Left ventricle myocardium inferior (tissue), 1 donor: ENCODE measurements around the gene NEK7. TPM values are rescaled to one million over a fixed set of nuclear protein-coding genes. Genes with fewer than 3 reads are reported as not detected.

Experiments
- DNase-seq: peaks from one replicate; pipeline ENCODE4 v3.0.0-alpha.2; 2020
- H3K27ac ChIP-seq: fragments of 200-600 bp; replicated peaks from 2 replicates; pipeline ENCODE4 v1.8.0; 2021
- H3K27me3 ChIP-seq: fragments of 200-600 bp; 2 replicates; pipeline ENCODE4 v1.8.0; 2021; ENCODE audit warnings: low read depth
- H3K36me3 ChIP-seq: fragments of 200-600 bp; 2 replicates; pipeline ENCODE4 v1.8.0; 2021
- H3K4me1 ChIP-seq: fragments of 200-600 bp; 2 replicates; pipeline ENCODE4 v1.8.0; 2021
- H3K4me3 ChIP-seq: fragments of 200-600 bp; 2 replicates; pipeline ENCODE4 v1.8.0; 2021; ENCODE audit warnings: mild to moderate bottlenecking, moderate library complexity
- H3K9me3 ChIP-seq: fragments of 200-600 bp; replicated peaks from 2 replicates; pipeline ENCODE4 v1.8.0; 2021
- CTCF ChIP-seq: fragments of 200-600 bp; IDR thresholded peaks from 2 replicates; pipeline ENCODE4 v1.8.0; 2021; ENCODE audit warnings: antibody characterized with exemption, mild to moderate bottlenecking, borderline replicate concordance
- intact Hi-C: fragments of 100-400 bp; cut with micrococcal nuclease; formaldehyde crosslinking; loops from one replicate; pipeline ENCODE4 v1.11.0; 2022
- total RNA-seq: library from RNA; stranded (reverse); fragmentation: NEBNext Ultra II Directional; extraction: Animal tissue kit (Norgen Biotek cat#: 25700); gene quantifications from one replicate; pipeline ENCODE4 v1.2.1, GENCODE V29; 2021
- donor health status: DM: no; HTN: yes; CAD: no; lungs with severe emphysema.

The NEK7 gene
- total RNA-seq, 1 donor from 2014 or later = 254 TPM

GRCh38 chr1:198158735-198159589 is 2.2 kb downstream of the NEK7 start:
- DNase-seq = peak; percentile 92
- H3K27me3 ChIP-seq = no peaks in the 10 kb centered on the region
- intact Hi-C loops = loop anchor here (10.0 kb wide), 1 partner anchor 116 kb away; no protein-coding TSS in a partner anchor
- no peaks in the 10 kb centered on the region for H3K9me3 ChIP-seq
- peaks cover 78% of the 10 kb centered on the region for H3K4me1 ChIP-seq
- H3K4me3 ChIP-seq = peak overlapping the region; percentile 90
- H3K36me3 ChIP-seq = no peaks in the 10 kb centered on the region
- TF ChIP-seq CTCF = no peak
- peak overlapping the region; percentile 99 for H3K27ac ChIP-seq

- Histone ChIP-seq H3K9me3 (no peaks in the 10 kb centered on the region), H3K4me1 (peaks cover 86% of the 10 kb centered on the region), H3K27ac (peak overlapping the region; percentile 99), H3K36me3 (no peaks in the 10 kb centered on the region), H3K4me3 (peak overlapping the region; percentile 90), H3K27me3 (no peaks in the 10 kb centered on the region)
- intact Hi-C loops = no loop called here
- no peak for DNase-seq
- no peak for TF ChIP-seq CTCF
These were observed 3.4 kb downstream of the NEK7 start for GRCh38 chr1:198160222-198160621.

- Histone ChIP-seq H3K4me3 (no peak overlapping the region), H3K9me3 (no peaks in the 10 kb centered on the region), H3K27ac (peak overlapping the region; percentile 99), H3K4me1 (peaks cover 91% of the 10 kb centered on the region), H3K27me3 (no peaks in the 10 kb centered on the region), H3K36me3 (no peaks in the 10 kb centered on the region)
- no peak for TF ChIP-seq CTCF
- intact Hi-C loops = no loop called here
- DNase-seq = no peak
These were observed 4.3 kb downstream of the NEK7 start for GRCh38 chr1:198160946-198161614.

GRCh38 chr1:198161718-198162090 is 4.9 kb downstream of the NEK7 start:
- Histone ChIP-seq H3K27me3 (no peaks in the 10 kb centered on the region), H3K4me3 (no peak overlapping the region), H3K4me1 (peaks cover 91% of the 10 kb centered on the region), H3K36me3 (no peaks in the 10 kb centered on the region), H3K27ac (peak overlapping the region; percentile 99), H3K9me3 (no peaks in the 10 kb centered on the region)
- no peak for DNase-seq
- no peak for TF ChIP-seq CTCF
- intact Hi-C loops = no loop called here

GRCh38 chr1:198162091-198162767 is 5.4 kb downstream of the NEK7 start:
- Histone ChIP-seq H3K4me3 (no peak overlapping the region), H3K27ac (peak overlapping the region; percentile 99), H3K9me3 (no peaks in the 10 kb centered on the region), H3K27me3 (no peaks in the 10 kb centered on the region), H3K4me1 (peaks cover 94% of the 10 kb centered on the region), H3K36me3 (no peaks in the 10 kb centered on the region)
- no peak for TF ChIP-seq CTCF
- DNase-seq = no peak
- intact Hi-C loops = no loop called here
